ENCODE measurements around the gene ATG7. TPM values are rescaled to one million over a fixed set of nuclear protein-coding genes. Genes with fewer than 3 reads are reported as not detected.

ATG7 gene
- total RNA-seq, 1 donor from 2014 or later = 40.3 TPM

- DNase-seq (ENCODE audit: low spot score in 2 of 2, unreplicated experiment in 2 of 2) = no peak
- Mint-ChIP-seq H3K36me3 (peaks cover 15% of the 10 kb centered on the region), H3K4me3 (no peak overlapping the region), H3K27me3 (ENCODE audit: low read depth) (no peaks in the 10 kb centered on the region), H3K4me1 (no peaks in the 10 kb centered on the region), H3K27ac (no peak overlapping the region), H3K9me3 (no peaks in the 10 kb centered on the region)
- TF ChIP-seq CTCF (IDR thresholded peaks at IDR 0.05; ENCODE audit: unreplicated experiment) = no peak
Measured at GRCh38 chr3:11297126-11297525, 24.9 kb downstream of the ATG7 start.

- no peaks in the 10 kb centered on the region for H3K27me3 Mint-ChIP-seq (ENCODE audit: low read depth)
- H3K4me1 Mint-ChIP-seq = no peaks in the 10 kb centered on the region
- no peaks in the 10 kb centered on the region for H3K9me3 Mint-ChIP-seq
- no peak overlapping the region for H3K4me3 Mint-ChIP-seq
- no peak overlapping the region for H3K27ac Mint-ChIP-seq
- peaks cover 23% of the 10 kb centered on the region for H3K36me3 Mint-ChIP-seq
- DNase-seq (ENCODE audit: low spot score in 2 of 2, unreplicated experiment in 2 of 2) = no peak
- no peak for TF ChIP-seq CTCF (IDR thresholded peaks at IDR 0.05; ENCODE audit: unreplicated experiment)
Measured at GRCh38 chr3:11300970-11301369, 28.8 kb downstream of the ATG7 start.

GRCh38 chr3:11302444-11302843, 30.2 kb downstream of the ATG7 start:
- no peak for TF ChIP-seq CTCF (IDR thresholded peaks at IDR 0.05; ENCODE audit: unreplicated experiment)
- Mint-ChIP-seq H3K27me3 (ENCODE audit: low read depth) (no peaks in the 10 kb centered on the region), H3K27ac (no peak overlapping the region), H3K9me3 (no peaks in the 10 kb centered on the region), H3K36me3 (peaks cover 20% of the 10 kb centered on the region), H3K4me1 (no peaks in the 10 kb centered on the region), H3K4me3 (no peak overlapping the region)
- DNase-seq (ENCODE audit: low spot score in 2 of 2, unreplicated experiment in 2 of 2) = no peak

GRCh38 chr3:11304175-11304574, 32.0 kb downstream of the ATG7 start:
- no peaks in the 10 kb centered on the region for H3K4me1 Mint-ChIP-seq
- no peaks in the 10 kb centered on the region for H3K27me3 Mint-ChIP-seq (ENCODE audit: low read depth)
- peaks cover 29% of the 10 kb centered on the region for H3K36me3 Mint-ChIP-seq
- DNase-seq (ENCODE audit: low spot score in 2 of 2, unreplicated experiment in 2 of 2) = no peak
- TF ChIP-seq CTCF (IDR thresholded peaks at IDR 0.05; ENCODE audit: unreplicated experiment) = no peak
- no peak overlapping the region for H3K27ac Mint-ChIP-seq
- H3K9me3 Mint-ChIP-seq = no peaks in the 10 kb centered on the region
- no peak overlapping the region for H3K4me3 Mint-ChIP-seq

GRCh38 chr3:11305509-11305908, 33.3 kb downstream of the ATG7 start:
- Mint-ChIP-seq H3K36me3 (peaks cover 28% of the 10 kb centered on the region), H3K4me3 (no peak overlapping the region), H3K4me1 (no peaks in the 10 kb centered on the region), H3K27me3 (ENCODE audit: low read depth) (no peaks in the 10 kb centered on the region), H3K9me3 (no peaks in the 10 kb centered on the region), H3K27ac (no peak overlapping the region)
- no peak for DNase-seq (ENCODE audit: low spot score in 2 of 2, unreplicated experiment in 2 of 2)
- TF ChIP-seq CTCF (IDR thresholded peaks at IDR 0.05; ENCODE audit: unreplicated experiment) = no peak
